K562 (cell line): ENCODE results near the gene AMIGO3. TPM values are rescaled to one million over a fixed set of nuclear protein-coding genes. Genes with fewer than 3 reads are reported as not detected.

Experiments used
- ARID1B ChIP-seq: fragments of 450-650 bp; IDR thresholded peaks from 2 replicates; pipeline ENCODE4 v1.6.1; 2016; ENCODE audit warnings: antibody characterized with exemption, mild to moderate bottlenecking, inconsistent platforms
- CGGBP1 ChIP-seq: fragments of 250-450 bp; sonication (Bioruptor Pico); IDR thresholded peaks from 2 replicates; pipeline ENCODE4 v1.9.0; 2021; ENCODE audit warnings: mild to moderate bottlenecking
- HDAC1 ChIP-seq, 2 experiments: fragments of 450-650 bp; IDR thresholded peaks; 2 replicates each; pipeline ENCODE4 v1.6.1; 2016 to 2017; ENCODE audit warnings: inconsistent platforms in 1 of 2, mild to moderate bottlenecking in 1 of 2, moderate library complexity in 1 of 2
- KLF6 ChIP-seq: fragments of 250-450 bp; sonication (Bioruptor Pico); IDR thresholded peaks from 2 replicates; pipeline ENCODE4 v1.4.0; 2020; ENCODE audit warnings: mild to moderate bottlenecking, moderate library complexity, borderline replicate concordance
- MEIS2 ChIP-seq: fragments of 450-650 bp; IDR thresholded peaks from 2 replicates; pipeline ENCODE4 v1.6.1; 2014; ENCODE audit warnings: mild to moderate bottlenecking; ENCODE audit not compliant: partially characterized antibody
- MTA3 ChIP-seq: fragments of 450-650 bp; formaldehyde crosslinking; IDR thresholded peaks from 2 replicates; pipeline ENCODE4 v1.6.1; 2017; ENCODE audit warnings: mild to moderate bottlenecking, borderline replicate concordance
- NCOA1 ChIP-seq: fragments of 450-650 bp; IDR thresholded peaks from 2 replicates; pipeline ENCODE4 v1.6.1; 2016; ENCODE audit warnings: low read depth
- NFIX ChIP-seq: fragments of 250-450 bp; sonication (Bioruptor Pico); IDR thresholded peaks from 2 replicates; pipeline ENCODE4 v1.4.0; 2020; ENCODE audit warnings: low read depth, mild to moderate bottlenecking, moderate library complexity
- PATZ1 ChIP-seq: fragments of 250-450 bp; sonication (Bioruptor Pico); IDR thresholded peaks from 2 replicates; pipeline ENCODE4 v1.5.0; 2020; ENCODE audit warnings: mild to moderate bottlenecking, borderline replicate concordance
- PHTF2 ChIP-seq: fragments of 250-450 bp; sonication (Bioruptor Pico); IDR thresholded peaks from 2 replicates; pipeline ENCODE4 v1.5.0; 2021; ENCODE audit warnings: mild to moderate bottlenecking
- RBM34 ChIP-seq: fragments of 200-400 bp; formaldehyde crosslinking; IDR thresholded peaks from 2 replicates; pipeline ENCODE4 v1.6.1; 2018; ENCODE audit warnings: low read length, borderline replicate concordance; ENCODE audit not compliant: insufficient read depth
- TFAM ChIP-seq: fragments of 250-450 bp; sonication (Bioruptor Pico); conservative IDR thresholded peaks from 2 replicates; pipeline ENCODE4 v1.5.0; 2021; ENCODE audit warnings: mild to moderate bottlenecking, moderate library complexity
- ZNF124 ChIP-seq: sonication (generic); formaldehyde crosslinking; IDR thresholded peaks from 2 replicates; pipeline ENCODE4 v1.8.1; 2022; ENCODE audit warnings: missing genetic modification reagents
- ZNF518B ChIP-seq: fragments of 250-450 bp; sonication (Bioruptor Pico); IDR thresholded peaks from 2 replicates; pipeline ENCODE4 v1.5.0; 2021; ENCODE audit warnings: mild to moderate bottlenecking, moderate library complexity
- ZNF696 ChIP-seq: fragments of 250-450 bp; sonication (Bioruptor Pico); conservative IDR thresholded peaks from 2 replicates; pipeline ENCODE4 v1.4.0; 2020; ENCODE audit warnings: mild to moderate bottlenecking, moderate library complexity
- polyA plus RNA-seq, 8 experiments: library from polyadenylated mRNA; depleted of rRNA in 4 of 8; stranded (reverse) in 5 of 8; unstranded in 3 of 8; fragments of >200 nt; fragmentation: Nextera tagmentation in 2 of 8; fragmentation: Illumina TruSeq in 1 of 8; extraction: Ambion mirVana in 2 of 8; extraction: Trizol in 1 of 8; gene quantifications; 2 replicates each; pipeline versions ENCODE4 v1.2.1 to v1.2.3, GENCODE V29; 2011 to 2014; ENCODE audit warnings: inconsistent platforms in 1 of 8, missing spikeins in 1 of 8
- total RNA-seq, 7 experiments: library from RNA; depleted of rRNA in 6 of 7; stranded (reverse); fragments of >200 nt in 6 of 7; fragmentation: Illumina TruSeq in 2 of 7; extraction: Trizol in 2 of 7; gene quantifications; 2 replicates each; pipeline versions ENCODE4 v1.2.1 to v1.2.3, GENCODE V29; 2011 to 2021; ENCODE audit warnings: low replicate concordance in 1 of 7
- TF ChIP-seq, protein P1 (sequence below): sonication (generic); formaldehyde crosslinking; IDR thresholded peaks from 2 replicates; pipeline ENCODE4 v1.8.0; 2022; ENCODE audit warnings: missing genetic modification reagents, mild to moderate bottlenecking, borderline replicate concordance
- TF ChIP-seq, protein P2 (sequence below): fragments of 450-650 bp; IDR thresholded peaks from 2 replicates; pipeline ENCODE4 v1.6.1; 2014; ENCODE audit warnings: low read depth, mild to moderate bottlenecking, moderate library complexity, borderline replicate concordance

Gene AMIGO3
- total and polyA plus RNA-seq, 9 of the 15 experiments (the other 6 are each of a cell fraction or from before 2014, with no cell fraction given), result 0.13 to 2.8 (median 0.44) TPM; not detected in 4

- TF ChIP-seq, protein P1, sequence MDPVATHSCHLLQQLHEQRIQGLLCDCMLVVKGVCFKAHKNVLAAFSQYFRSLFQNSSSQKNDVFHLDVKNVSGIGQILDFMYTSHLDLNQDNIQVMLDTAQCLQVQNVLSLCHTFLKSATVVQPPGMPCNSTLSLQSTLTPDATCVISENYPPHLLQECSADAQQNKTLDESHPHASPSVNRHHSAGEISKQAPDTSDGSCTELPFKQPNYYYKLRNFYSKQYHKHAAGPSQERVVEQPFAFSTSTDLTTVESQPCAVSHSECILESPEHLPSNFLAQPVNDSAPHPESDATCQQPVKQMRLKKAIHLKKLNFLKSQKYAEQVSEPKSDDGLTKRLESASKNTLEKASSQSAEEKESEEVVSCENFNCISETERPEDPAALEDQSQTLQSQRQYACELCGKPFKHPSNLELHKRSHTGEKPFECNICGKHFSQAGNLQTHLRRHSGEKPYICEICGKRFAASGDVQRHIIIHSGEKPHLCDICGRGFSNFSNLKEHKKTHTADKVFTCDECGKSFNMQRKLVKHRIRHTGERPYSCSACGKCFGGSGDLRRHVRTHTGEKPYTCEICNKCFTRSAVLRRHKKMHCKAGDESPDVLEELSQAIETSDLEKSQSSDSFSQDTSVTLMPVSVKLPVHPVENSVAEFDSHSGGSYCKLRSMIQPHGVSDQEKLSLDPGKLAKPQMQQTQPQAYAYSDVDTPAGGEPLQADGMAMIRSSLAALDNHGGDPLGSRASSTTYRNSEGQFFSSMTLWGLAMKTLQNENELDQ, result no peak
- TF ChIP-seq KLF6 (CRISPR knock-in tag) (no peak), NCOA1 (0 out of 2 replicates have a peak, but pooled peaks have one; percentile 57), ZNF518B (CRISPR knock-in tag) (no peak), CGGBP1 (CRISPR knock-in tag) (no peak), HDAC1 (IDR thresholded peaks at IDR 0.05) (peak in 1 of 2 experiments; percentile 68; a peak in 2 of 4 replicates), PHTF2 (CRISPR knock-in tag) (no peak), ARID1B (peak; percentile 59), ZNF124 (CRISPR knock-in tag) (no peak), ZNF696 (CRISPR knock-in tag) (no peak), MEIS2 (peak; percentile 76), NFIX (no peak), RBM34 (no peak), MTA3 (peak; percentile 96; the same call in 1 of the 2 replicates), PATZ1 (CRISPR knock-in tag) (no peak), TFAM (CRISPR knock-in tag) (no peak)
- TF ChIP-seq, protein P2, sequence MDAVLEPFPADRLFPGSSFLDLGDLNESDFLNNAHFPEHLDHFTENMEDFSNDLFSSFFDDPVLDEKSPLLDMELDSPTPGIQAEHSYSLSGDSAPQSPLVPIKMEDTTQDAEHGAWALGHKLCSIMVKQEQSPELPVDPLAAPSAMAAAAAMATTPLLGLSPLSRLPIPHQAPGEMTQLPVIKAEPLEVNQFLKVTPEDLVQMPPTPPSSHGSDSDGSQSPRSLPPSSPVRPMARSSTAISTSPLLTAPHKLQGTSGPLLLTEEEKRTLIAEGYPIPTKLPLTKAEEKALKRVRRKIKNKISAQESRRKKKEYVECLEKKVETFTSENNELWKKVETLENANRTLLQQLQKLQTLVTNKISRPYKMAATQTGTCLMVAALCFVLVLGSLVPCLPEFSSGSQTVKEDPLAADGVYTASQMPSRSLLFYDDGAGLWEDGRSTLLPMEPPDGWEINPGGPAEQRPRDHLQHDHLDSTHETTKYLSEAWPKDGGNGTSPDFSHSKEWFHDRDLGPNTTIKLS, result no peak
Observed at GRCh38 chr3:49689046-49689907, 30.2 kb downstream of the AMIGO3 start, which contains the start of the genes MST1 and RNF123 (continued).
